B cell (primary cell): Measurements from ENCODE around the gene KPNA1. TPM values are rescaled to one million over a fixed set of nuclear protein-coding genes. Genes with fewer than 3 reads are reported as not detected.
A peak's percentile ranks its signal among the peaks of the same experiment; 100 is the strongest.
"Not testable (repeated sequence)": the region's sequence is repeated elsewhere in the genome, so short reads cannot be mapped to it uniquely, and the experiment has no call there.

Source experiments
- ATAC-seq: fragments of 200-7000 bp; cut with Tn5 transposase; one replicate; pipeline ENCODE4 v1.10.0; 2021; ENCODE audit warnings: low read depth, mild to moderate bottlenecking, moderate number of reproducible peaks, moderate library complexity
- CTCF ChIA-PET: fragments of 350-600 bp; sonication (Branson Sonifier 250); formaldehyde crosslinking; loops from one replicate; lab custom pipeline; 2021; ENCODE audit warnings: antibody characterized with exemption, inconsistent platforms; lab: Charles Lee
- POLR2A ChIA-PET: fragments of 350-600 bp; sonication (Branson Sonifier 250); formaldehyde crosslinking; loops from one replicate; lab custom pipeline; 2021; ENCODE audit warnings: antibody characterized with exemption; lab: Charles Lee
- DNase-seq: peaks from one replicate; pipeline ENCODE4 v3.0.0; 2013
- H2AFZ ChIP-seq: 2 replicates; pipeline ENCODE4 v1.6.1; 2012; ENCODE audit warnings: mild to moderate bottlenecking, low read depth, low read length; ENCODE audit not compliant: insufficient read depth, poor library complexity, severe bottlenecking
- H3K27ac ChIP-seq, 2 donors: 1 replicate in 1 of 2; 2 replicates in 1 of 2; pipeline ENCODE4 v1.5.1; 2012 to 2013; ENCODE audit warnings: low read length in 2 of 2, mild to moderate bottlenecking in 2 of 2, moderate library complexity in 1 of 2
- H3K27me3 ChIP-seq, 4 experiments: fragments of 200-600 bp in 1 of 4; sonication (generic) in 1 of 4; replicated peaks in 1 of 4; 1 replicate in 2 of 4; 2 replicates in 2 of 4; pipeline versions ENCODE4 v1.6.1 to v1.7.0; 2013 to 2016; ENCODE audit warnings: low read length in 3 of 4, mild to moderate bottlenecking in 2 of 4, mixed read lengths in 1 of 4, moderate library complexity in 1 of 4; ENCODE audit not compliant: insufficient read depth in 4 of 4, control insufficient read depth in 3 of 4; ENCODE audit errors: control extremely low read depth in 1 of 4
- H3K36me3 ChIP-seq, 2 experiments: replicated peaks in 1 of 2; 1 replicate in 1 of 2; 2 replicates in 1 of 2; pipeline versions ENCODE4 v1.6.1 to v1.7.1; 2013; ENCODE audit warnings: low read length in 1 of 2; ENCODE audit not compliant: insufficient read depth in 2 of 2, control insufficient read depth in 1 of 2; ENCODE audit errors: control extremely low read depth in 1 of 2, extremely low read depth in 1 of 2
- H3K4me1 ChIP-seq, 2 donors: fragments of 200-600 bp in 1 of 2; sonication (generic) in 1 of 2; 1 replicate in 1 of 2; 2 replicates in 1 of 2; pipeline versions ENCODE4 v1.5.1 to v1.6.1; 2013 to 2017; ENCODE audit warnings: low read length in 2 of 2; ENCODE audit not compliant: control insufficient read depth in 2 of 2, insufficient read depth in 2 of 2
- H3K4me2 ChIP-seq: replicated peaks from 2 replicates; pipeline ENCODE3; 2012; ENCODE audit warnings: mild to moderate bottlenecking, low read depth, low read length; ENCODE audit not compliant: poor library complexity, severe bottlenecking
- H3K4me3 ChIP-seq, 5 experiments: fragments of 200-600 bp in 1 of 5; sonication (generic) in 1 of 5; 1 replicate in 3 of 5; 2 replicates in 2 of 5; pipeline versions ENCODE4 v1.5.1 to v1.7.0; 2011 to 2016; ENCODE audit warnings: low read length in 4 of 5, mild to moderate bottlenecking in 4 of 5, low read depth in 2 of 5, control low read depth in 1 of 5, moderate library complexity in 1 of 5; ENCODE audit not compliant: insufficient read depth in 1 of 5; ENCODE audit errors: control extremely low read depth in 1 of 5, extremely low read depth in 1 of 5
- H3K79me2 ChIP-seq: fragments of 200-600 bp; sonication (generic); one replicate; pipeline ENCODE4 v1.6.0; 2016; ENCODE audit warnings: low read length; ENCODE audit not compliant: control insufficient read depth, insufficient read depth
- H3K9ac ChIP-seq: fragments of 200-600 bp; sonication (generic); 2 replicates; pipeline ENCODE4 v1.6.1; 2017; ENCODE audit warnings: mild to moderate bottlenecking, low read length, moderate library complexity
- H3K9me3 ChIP-seq, 3 donors: one replicate each; pipeline versions ENCODE4 v1.6.1 to v1.7.1; 2013; ENCODE audit warnings: low read length in 2 of 3; ENCODE audit not compliant: control insufficient read depth in 2 of 3, insufficient read depth in 1 of 3; ENCODE audit errors: control extremely low read depth in 1 of 3
- H4K20me1 ChIP-seq: 2 replicates; pipeline ENCODE4 v1.6.0; 2012; ENCODE audit warnings: mild to moderate bottlenecking, low read length; ENCODE audit not compliant: insufficient read depth, control insufficient read depth, poor library complexity, severe bottlenecking
- H3K27ac Mint-ChIP-seq: one replicate; pipeline ENCODE4 v1.8.0; 2021; ENCODE audit warnings: mixed read lengths
- H3K27me3 Mint-ChIP-seq: one replicate; pipeline ENCODE4 v1.8.0; 2021; ENCODE audit warnings: mixed read lengths
- H3K4me1 Mint-ChIP-seq: one replicate; pipeline ENCODE4 v1.8.0; 2021; ENCODE audit warnings: mixed read lengths
- H3K4me3 Mint-ChIP-seq: one replicate; pipeline ENCODE4 v1.8.0; 2021; ENCODE audit warnings: mixed read lengths
- H3K9me3 Mint-ChIP-seq: one replicate; pipeline ENCODE4 v1.8.0; 2022; ENCODE audit warnings: mixed read lengths; ENCODE audit not compliant: insufficient read depth
- EZH2 ChIP-seq: IDR thresholded peaks from 2 replicates; pipeline ENCODE4 v1.6.1; 2012; ENCODE audit warnings: borderline replicate concordance, low read depth, mild to moderate bottlenecking, moderate library complexity, low read length; ENCODE audit not compliant: insufficient read depth, poor library complexity, severe bottlenecking
- WGBS: methylation state at CpG from one replicate; pipeline ENCODE4 v1.1.5; 2013; ENCODE audit warnings: missing lambda C conversion rate; ENCODE audit not compliant: insufficient coverage; 5-methylcytosine and 5-hydroxymethylcytosine counted together
- intact Hi-C: fragments of 100-400 bp; cut with micrococcal nuclease; formaldehyde crosslinking; loops from one replicate; pipeline ENCODE4 v1.10.0; 2022
- polyA plus RNA-seq: library from polyadenylated mRNA; depleted of rRNA; stranded (reverse); fragments of >200 nt; gene quantifications from 2 replicates; pipeline ENCODE4 v1.2.3, GENCODE V29; 2012
- total RNA-seq, 2 donors: library from RNA; stranded (reverse); fragments of 120-200 nt in 1 of 2; gene quantifications; 1 replicate in 1 of 2; 2 replicates in 1 of 2; pipeline versions ENCODE4 v1.2.3 to v1.2.4, GENCODE V29; 2013 to 2022
- TF ChIP-seq, protein P1 (sequence below): fragments of 200-600 bp; IDR thresholded peaks from one replicate; pipeline ENCODE4 v1.8.0; 2022; ENCODE audit warnings: antibody characterized with exemption, mild to moderate bottlenecking

The KPNA1 gene
- total and polyA plus RNA-seq, 2 donors (not counting 1 experiment from before 2014, with no cell fraction given): 14.9 to 79.4 TPM

DNA sequence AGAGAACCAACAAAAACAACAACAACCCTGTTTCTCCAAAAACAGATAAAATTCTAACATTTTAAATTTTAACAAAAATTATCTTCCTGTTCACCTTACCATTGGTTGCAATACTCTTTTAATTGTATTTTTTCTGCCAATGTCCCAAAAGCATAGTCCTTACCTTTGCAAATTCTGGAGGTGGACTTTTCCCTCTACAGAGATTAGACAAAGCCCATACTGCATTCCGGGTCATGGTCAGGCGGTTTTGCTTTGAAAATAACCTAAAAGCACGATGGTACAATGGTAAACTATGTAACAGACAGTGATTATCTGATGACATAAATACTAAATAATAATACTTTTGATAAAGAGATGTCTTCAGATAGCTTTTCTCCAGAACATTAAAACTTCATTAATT lies 63.4 kb downstream of the KPNA1 start:
- intact Hi-C loops: loop anchor here (10.0 kb wide), 1 partner anchor 57 kb away; no protein-coding TSS in a partner anchor
- H3K4me3 ChIP-seq: no peak overlapping the region
- Mint-ChIP-seq H3K9me3 (peaks cover 4% of the 10 kb centered on the region), H3K27ac (no peak overlapping the region), H3K4me3 (no peak overlapping the region), H3K4me1 (peaks cover 12% of the 10 kb centered on the region), H3K27me3 (no peaks in the 10 kb centered on the region)
- H3K36me3 ChIP-seq: peaks cover 14 to 51% of the 10 kb centered on the region in 2 experiments
- ChIA-PET CTCF (interaction anchor here (0.6 kb wide), 1 partner anchor 579 kb away, joined by 3 read pairs; no protein-coding TSS in a partner anchor), POLR2A (no interaction called here)
- DNase-seq (no peak), ATAC-seq (no peak)
- no peak for TF ChIP-seq EZH2
- TF ChIP-seq, protein P1, sequence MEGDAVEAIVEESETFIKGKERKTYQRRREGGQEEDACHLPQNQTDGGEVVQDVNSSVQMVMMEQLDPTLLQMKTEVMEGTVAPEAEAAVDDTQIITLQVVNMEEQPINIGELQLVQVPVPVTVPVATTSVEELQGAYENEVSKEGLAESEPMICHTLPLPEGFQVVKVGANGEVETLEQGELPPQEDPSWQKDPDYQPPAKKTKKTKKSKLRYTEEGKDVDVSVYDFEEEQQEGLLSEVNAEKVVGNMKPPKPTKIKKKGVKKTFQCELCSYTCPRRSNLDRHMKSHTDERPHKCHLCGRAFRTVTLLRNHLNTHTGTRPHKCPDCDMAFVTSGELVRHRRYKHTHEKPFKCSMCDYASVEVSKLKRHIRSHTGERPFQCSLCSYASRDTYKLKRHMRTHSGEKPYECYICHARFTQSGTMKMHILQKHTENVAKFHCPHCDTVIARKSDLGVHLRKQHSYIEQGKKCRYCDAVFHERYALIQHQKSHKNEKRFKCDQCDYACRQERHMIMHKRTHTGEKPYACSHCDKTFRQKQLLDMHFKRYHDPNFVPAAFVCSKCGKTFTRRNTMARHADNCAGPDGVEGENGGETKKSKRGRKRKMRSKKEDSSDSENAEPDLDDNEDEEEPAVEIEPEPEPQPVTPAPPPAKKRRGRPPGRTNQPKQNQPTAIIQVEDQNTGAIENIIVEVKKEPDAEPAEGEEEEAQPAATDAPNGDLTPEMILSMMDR: no peak
- H3K27ac ChIP-seq: no peak overlapping the region
- H3K79me2 ChIP-seq: no peaks in the 10 kb centered on the region
- H3K4me1 ChIP-seq: no peaks in the 10 kb centered on the region
- H2AFZ ChIP-seq: no peak overlapping the region
- H4K20me1 ChIP-seq: no peaks in the 10 kb centered on the region
- H3K27me3 ChIP-seq: no peaks in the 10 kb centered on the region
- peaks cover 0 to 3% (median 0%) of the 10 kb centered on the region in 3 donors for H3K9me3 ChIP-seq
- H3K9ac ChIP-seq: no peak overlapping the region
- no peak overlapping the region for H3K4me2 ChIP-seq
- WGBS: no CpG with 5 or more reads among the region's 3 CpGs

DNA sequence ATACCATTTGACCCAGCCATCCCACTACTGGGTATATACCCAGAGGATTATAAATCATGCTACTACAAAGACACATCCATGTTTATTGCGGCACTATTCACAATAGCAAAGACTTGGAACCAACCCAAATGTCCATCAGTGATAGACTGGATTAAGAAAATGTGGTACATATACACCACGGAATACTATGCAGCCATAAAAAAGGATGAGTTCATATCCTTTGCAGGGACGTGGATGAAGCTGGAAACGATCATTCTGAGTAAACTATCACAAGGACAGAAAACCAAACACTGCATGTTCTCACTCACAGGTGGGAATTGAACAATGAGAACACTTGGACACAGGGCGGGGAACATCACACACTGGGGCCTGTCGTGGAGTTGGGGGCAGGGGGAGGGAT lies 66.5 kb downstream of the KPNA1 start:
- ATAC-seq, H3K4me3 ChIP-seq, H3K9ac ChIP-seq, POLR2A ChIA-PET, H3K4me1 ChIP-seq, H3K9me3 Mint-ChIP-seq, DNase-seq, H4K20me1 ChIP-seq, H3K79me2 ChIP-seq, H2AFZ ChIP-seq, H3K4me2 ChIP-seq, H3K27ac ChIP-seq, H3K4me3 Mint-ChIP-seq, intact Hi-C loops, H3K27me3 Mint-ChIP-seq, CTCF ChIA-PET, H3K27me3 ChIP-seq: not testable (repeated sequence)
- peak overlapping the region; percentile 23 for H3K27ac Mint-ChIP-seq
- H3K4me1 Mint-ChIP-seq: peaks cover 12% of the 10 kb centered on the region
- no CpG with 5 or more reads among the region's 6 CpGs for WGBS
- Histone ChIP-seq H3K9me3 (peaks cover 0 to 14% (median 5%) of the 10 kb centered on the region in 3 donors), H3K36me3 (peaks cover 10 to 51% of the 10 kb centered on the region in 2 experiments)

DNA sequence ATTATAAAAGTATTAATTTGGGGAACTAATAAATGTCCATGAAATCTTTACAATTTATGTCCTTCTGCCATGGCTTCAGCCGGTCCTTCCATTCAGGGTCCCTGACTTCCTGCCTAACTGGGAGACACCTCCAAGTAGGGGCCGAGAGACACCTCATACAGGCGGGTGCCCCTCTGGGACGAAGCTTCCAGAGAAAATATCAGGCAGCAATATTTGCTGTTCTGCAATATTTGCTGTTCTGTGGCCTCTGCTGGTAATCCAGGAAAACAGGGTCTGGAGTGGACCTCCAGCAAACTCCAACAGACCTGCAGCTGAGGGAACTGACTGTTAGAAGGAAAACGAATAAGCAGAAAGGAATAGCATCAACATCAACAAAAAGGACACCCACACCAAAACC lies 70.2 kb downstream of the KPNA1 start:
- H3K4me3 Mint-ChIP-seq, H3K4me1 ChIP-seq, H4K20me1 ChIP-seq, H3K79me2 ChIP-seq, ATAC-seq, H3K4me2 ChIP-seq, intact Hi-C loops, H3K27me3 Mint-ChIP-seq, H3K27ac Mint-ChIP-seq, H3K27me3 ChIP-seq, H3K4me3 ChIP-seq, H3K9ac ChIP-seq, H3K9me3 Mint-ChIP-seq, POLR2A ChIA-PET, H3K27ac ChIP-seq, DNase-seq, H2AFZ ChIP-seq: not testable (repeated sequence)
- WGBS: 94% methylated on average over 5 of the region's 5 CpGs
- H3K4me1 Mint-ChIP-seq: peaks cover 12% of the 10 kb centered on the region
- CTCF ChIA-PET: interaction anchor here (2.0 kb wide), 1 partner anchor 52 kb away, joined by 7 read pairs; no protein-coding TSS in a partner anchor
- peaks cover 9 to 41% of the 10 kb centered on the region in 2 experiments for H3K36me3 ChIP-seq
- H3K9me3 ChIP-seq: peaks cover 0 to 14% (median 5%) of the 10 kb centered on the region in 3 donors
